HepG2 (cell line): ENCODE results near the gene FECH. TPM values are rescaled to one million over a fixed set of nuclear protein-coding genes. Genes with fewer than 3 reads are reported as not detected.

Experiments
- ARNTL ChIP-seq: sonication (generic); formaldehyde crosslinking; IDR thresholded peaks from 2 replicates; pipeline ENCODE4 v1.4.0; 2020; ENCODE audit warnings: mild to moderate bottlenecking, missing genetic modification reagents
- ATF7-NPFF ChIP-seq: sonication (generic); formaldehyde crosslinking; IDR thresholded peaks from 2 replicates; pipeline ENCODE4 v1.8.1; 2023; ENCODE audit warnings: mild to moderate bottlenecking, low read depth, missing genetic modification reagents, moderate library complexity
- CENPX ChIP-seq: sonication (generic); formaldehyde crosslinking; IDR thresholded peaks from 2 replicates; pipeline ENCODE4 v1.9.0; 2021; ENCODE audit warnings: mild to moderate bottlenecking, missing genetic modification reagents, moderate library complexity
- RBFOX2 ChIP-seq: fragments of 200-400 bp; formaldehyde crosslinking; IDR thresholded peaks from 2 replicates; pipeline ENCODE4 v1.6.1; 2017; ENCODE audit warnings: low read depth, mild to moderate bottlenecking, low read length
- TRIM24 ChIP-seq: sonication (generic); formaldehyde crosslinking; IDR thresholded peaks from 2 replicates; pipeline ENCODE4 v1.8.0; 2022; ENCODE audit warnings: mild to moderate bottlenecking, missing genetic modification reagents
- WIZ ChIP-seq: sonication (generic); formaldehyde crosslinking; IDR thresholded peaks from 2 replicates; pipeline ENCODE4 v1.5.1; 2020; ENCODE audit warnings: mild to moderate bottlenecking, missing genetic modification reagents
- ZNF292 ChIP-seq: sonication (generic); formaldehyde crosslinking; IDR thresholded peaks from 2 replicates; pipeline ENCODE4 v1.8.1; 2022; ENCODE audit warnings: mild to moderate bottlenecking, low read depth, missing genetic modification reagents, borderline replicate concordance
- ZNF501 ChIP-seq: sonication (generic); formaldehyde crosslinking; IDR thresholded peaks from 2 replicates; pipeline ENCODE4 v1.5.1; 2020; ENCODE audit warnings: mild to moderate bottlenecking, moderate library complexity, missing genetic modification reagents
- polyA plus RNA-seq, 8 experiments: library from polyadenylated mRNA; depleted of rRNA in 3 of 8; stranded (reverse) in 7 of 8; unstranded in 1 of 8; fragments of >200 nt; fragmentation: Illumina TruSeq in 4 of 8; extraction: Trizol in 4 of 8; gene quantifications; 2 replicates each; pipeline versions ENCODE4 v1.2.1 to v1.2.3, GENCODE V29; 2011 to 2016; ENCODE audit warnings: low read depth in 4 of 8, missing spikeins in 1 of 8, mixed read lengths in 1 of 8; ENCODE audit not compliant: insufficient read depth in 1 of 8
- total RNA-seq, 5 experiments: library from RNA; depleted of rRNA; stranded (reverse); fragments of >200 nt; fragmentation: Illumina TruSeq; extraction: Trizol; gene quantifications; 2 replicates each; pipeline ENCODE4 v1.2.3, GENCODE V29; 2016; ENCODE audit warnings: low read depth in 1 of 5
- TF ChIP-seq, protein P1 (sequence below), 2 experiments: fragments of 450-650 bp in 1 of 2; sonication (generic) in 1 of 2; formaldehyde crosslinking; IDR thresholded peaks; 2 replicates each; pipeline versions ENCODE4 v1.5.0 to v1.8.0; 2020 to 2022; ENCODE audit warnings: mild to moderate bottlenecking in 1 of 2, missing genetic modification reagents in 1 of 2
- TF ChIP-seq, protein P2 (sequence below): sonication (generic); formaldehyde crosslinking; IDR thresholded peaks from 2 replicates; pipeline ENCODE4 v1.4.0; 2020; ENCODE audit warnings: mild to moderate bottlenecking, missing genetic modification reagents
- TF ChIP-seq, protein P3 (sequence below): sonication (generic); formaldehyde crosslinking; IDR thresholded peaks from 2 replicates; pipeline ENCODE4 v1.4.0; 2020; ENCODE audit warnings: low read depth, missing genetic modification reagents
- TF ChIP-seq, protein P4 (sequence below): IDR thresholded peaks from 2 replicates; pipeline ENCODE4 v1.6.1; 2016; ENCODE audit warnings: missing biosample characterization, missing genetic modification reagents, low read depth

Gene FECH
- total and polyA plus RNA-seq, 2 of the 13 experiments (the other 11 are each of a cell fraction or from before 2014, with no cell fraction given), result 14.7 to 21.9 TPM

DNA sequence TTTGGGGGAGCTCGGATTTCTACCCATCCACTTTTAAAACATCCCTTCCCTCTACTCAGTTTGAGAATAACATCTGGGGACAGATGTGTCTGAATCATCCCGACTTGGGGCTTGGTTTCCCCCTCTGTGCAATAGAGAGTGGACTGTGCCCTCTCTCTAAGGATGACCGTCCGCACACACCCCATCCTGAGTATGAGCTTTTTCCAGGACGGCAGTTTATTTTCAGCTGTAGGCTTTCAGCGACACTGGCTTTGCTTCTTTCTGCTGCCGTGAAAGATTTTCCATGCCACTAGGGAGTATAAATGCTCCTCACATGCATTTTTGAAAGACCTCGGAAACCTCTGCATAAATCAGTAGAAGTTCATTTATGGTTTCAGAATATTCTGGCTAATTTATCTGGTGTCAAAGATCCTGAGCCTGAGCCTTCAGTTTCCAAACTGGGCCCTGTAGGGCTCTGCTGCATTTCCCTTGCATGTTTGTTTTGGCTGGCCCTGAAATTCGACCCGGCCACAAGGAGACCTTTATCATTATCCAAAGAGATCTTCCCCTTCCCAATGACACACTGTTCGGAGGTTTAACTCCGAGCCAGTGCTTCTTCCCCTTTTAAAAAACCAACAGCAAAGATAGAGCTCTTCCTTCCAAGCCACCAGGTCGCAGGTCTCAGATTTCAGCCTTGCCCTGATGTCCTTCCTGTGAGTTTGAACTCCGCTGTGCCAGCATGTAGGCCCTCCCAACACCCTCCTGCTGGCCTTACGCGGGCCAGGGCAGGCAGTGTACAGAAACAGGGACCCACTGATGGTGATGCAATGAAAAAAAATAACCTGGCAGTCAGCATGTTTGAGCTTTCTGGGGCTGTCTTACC, 53.3 kb downstream of the FECH start (continued):
- TF ChIP-seq, protein P1, sequence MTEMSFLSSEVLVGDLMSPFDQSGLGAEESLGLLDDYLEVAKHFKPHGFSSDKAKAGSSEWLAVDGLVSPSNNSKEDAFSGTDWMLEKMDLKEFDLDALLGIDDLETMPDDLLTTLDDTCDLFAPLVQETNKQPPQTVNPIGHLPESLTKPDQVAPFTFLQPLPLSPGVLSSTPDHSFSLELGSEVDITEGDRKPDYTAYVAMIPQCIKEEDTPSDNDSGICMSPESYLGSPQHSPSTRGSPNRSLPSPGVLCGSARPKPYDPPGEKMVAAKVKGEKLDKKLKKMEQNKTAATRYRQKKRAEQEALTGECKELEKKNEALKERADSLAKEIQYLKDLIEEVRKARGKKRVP (CRISPR knock-in tag; IDR thresholded peaks at IDR 0.05), result peak in 1 of 2 experiments; percentile 55; a peak in 2 of 4 replicates
- TF ChIP-seq CENPX (no peak), ZNF501 (CRISPR knock-in tag) (no peak), ZNF292 (CRISPR knock-in tag) (peak; percentile 34; the same call in 1 of the 2 replicates), ATF7-NPFF (CRISPR knock-in tag) (no peak), ARNTL (no peak), RBFOX2 (no peak), TRIM24 (CRISPR knock-in tag) (no peak), WIZ (CRISPR knock-in tag) (no peak)
- TF ChIP-seq, protein P2, sequence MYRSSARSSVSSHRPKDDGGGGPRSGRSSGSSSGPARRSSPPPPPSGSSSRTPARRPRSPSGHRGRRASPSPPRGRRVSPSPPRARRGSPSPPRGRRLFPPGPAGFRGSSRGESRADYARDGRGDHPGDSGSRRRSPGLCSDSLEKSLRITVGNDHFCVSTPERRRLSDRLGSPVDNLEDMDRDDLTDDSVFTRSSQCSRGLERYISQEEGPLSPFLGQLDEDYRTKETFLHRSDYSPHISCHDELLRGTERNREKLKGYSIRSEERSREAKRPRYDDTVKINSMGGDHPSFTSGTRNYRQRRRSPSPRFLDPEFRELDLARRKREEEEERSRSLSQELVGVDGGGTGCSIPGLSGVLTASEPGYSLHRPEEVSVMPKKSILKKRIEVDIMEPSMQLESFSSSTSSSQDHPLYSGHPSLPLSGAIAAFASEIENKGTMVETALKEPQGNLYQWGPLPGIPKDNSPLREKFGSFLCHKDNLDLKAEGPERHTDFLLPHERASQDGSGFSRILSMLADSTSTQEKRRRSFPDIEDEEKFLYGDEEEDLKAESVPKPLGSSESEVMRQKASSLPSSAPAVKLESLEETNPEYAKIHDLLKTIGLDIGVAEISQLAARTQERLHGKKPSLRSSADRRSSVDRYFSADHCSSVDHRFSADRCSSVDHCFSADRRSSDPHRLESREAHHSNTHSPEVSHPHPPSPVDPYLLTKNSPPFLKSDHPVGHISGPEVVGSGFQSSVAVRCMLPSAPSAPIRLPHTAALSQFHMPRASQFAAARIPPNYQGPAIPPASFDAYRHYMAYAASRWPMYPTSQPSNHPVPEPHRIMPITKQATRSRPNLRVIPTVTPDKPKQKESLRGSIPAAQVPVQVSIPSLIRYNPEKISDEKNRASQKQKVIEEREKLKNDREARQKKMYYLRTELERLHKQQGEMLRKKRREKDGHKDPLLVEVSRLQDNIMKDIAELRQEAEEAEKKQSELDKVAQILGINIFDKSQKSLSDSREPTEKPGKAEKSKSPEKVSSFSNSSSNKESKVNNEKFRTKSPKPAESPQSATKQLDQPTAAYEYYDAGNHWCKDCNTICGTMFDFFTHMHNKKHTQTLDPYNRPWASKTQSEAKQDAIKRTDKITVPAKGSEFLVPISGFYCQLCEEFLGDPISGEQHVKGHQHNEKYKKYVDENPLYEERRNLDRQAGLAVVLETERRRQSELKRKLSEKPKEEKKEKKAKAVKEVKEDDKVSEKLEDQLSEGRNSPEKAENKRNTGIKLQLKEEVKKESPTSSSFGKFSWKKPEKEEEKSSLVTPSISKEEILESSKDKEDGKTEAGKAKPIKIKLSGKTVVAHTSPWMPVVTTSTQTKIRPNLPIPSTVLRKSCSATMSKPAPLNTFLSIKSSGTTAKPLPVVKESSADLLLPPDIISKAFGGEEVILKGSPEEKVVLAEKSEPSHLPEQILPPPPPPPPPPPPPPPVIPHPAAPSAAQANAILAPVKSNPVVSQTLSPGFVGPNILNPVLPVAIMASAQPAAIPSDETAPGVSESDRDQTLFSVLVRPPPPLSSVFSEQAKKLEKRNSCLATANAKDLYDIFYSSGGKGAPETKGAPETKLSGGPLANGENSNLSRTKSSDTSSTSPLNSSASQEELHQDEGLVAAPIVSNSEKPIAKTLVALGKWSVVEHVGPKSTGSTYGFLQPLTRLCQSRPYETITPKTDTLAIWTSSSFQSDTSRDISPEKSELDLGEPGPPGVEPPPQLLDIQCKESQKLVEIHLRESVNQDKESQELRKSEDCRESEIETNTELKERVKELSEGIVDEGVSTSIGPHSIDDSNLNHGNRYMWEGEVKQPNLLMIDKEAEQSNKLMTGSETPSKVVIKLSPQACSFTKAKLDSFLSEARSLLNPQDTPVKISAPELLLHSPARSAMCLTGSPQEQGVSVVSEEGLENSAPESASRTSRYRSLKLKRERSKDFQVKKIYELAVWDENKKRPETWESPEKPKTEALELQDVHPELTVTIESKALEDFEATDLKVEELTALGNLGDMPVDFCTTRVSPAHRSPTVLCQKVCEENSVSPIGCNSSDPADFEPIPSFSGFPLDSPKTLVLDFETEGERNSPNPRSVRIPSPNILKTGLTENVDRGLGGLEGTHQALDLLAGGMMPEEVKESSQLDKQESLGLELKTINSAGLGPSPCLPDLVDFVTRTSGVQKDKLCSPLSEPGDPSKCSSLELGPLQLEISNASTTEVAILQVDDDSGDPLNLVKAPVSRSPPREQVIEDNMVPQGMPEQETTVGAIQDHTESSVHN (CRISPR knock-in tag), result 0 out of 2 replicates have a peak, but pooled peaks have one; percentile 54
- TF ChIP-seq, protein P3, sequence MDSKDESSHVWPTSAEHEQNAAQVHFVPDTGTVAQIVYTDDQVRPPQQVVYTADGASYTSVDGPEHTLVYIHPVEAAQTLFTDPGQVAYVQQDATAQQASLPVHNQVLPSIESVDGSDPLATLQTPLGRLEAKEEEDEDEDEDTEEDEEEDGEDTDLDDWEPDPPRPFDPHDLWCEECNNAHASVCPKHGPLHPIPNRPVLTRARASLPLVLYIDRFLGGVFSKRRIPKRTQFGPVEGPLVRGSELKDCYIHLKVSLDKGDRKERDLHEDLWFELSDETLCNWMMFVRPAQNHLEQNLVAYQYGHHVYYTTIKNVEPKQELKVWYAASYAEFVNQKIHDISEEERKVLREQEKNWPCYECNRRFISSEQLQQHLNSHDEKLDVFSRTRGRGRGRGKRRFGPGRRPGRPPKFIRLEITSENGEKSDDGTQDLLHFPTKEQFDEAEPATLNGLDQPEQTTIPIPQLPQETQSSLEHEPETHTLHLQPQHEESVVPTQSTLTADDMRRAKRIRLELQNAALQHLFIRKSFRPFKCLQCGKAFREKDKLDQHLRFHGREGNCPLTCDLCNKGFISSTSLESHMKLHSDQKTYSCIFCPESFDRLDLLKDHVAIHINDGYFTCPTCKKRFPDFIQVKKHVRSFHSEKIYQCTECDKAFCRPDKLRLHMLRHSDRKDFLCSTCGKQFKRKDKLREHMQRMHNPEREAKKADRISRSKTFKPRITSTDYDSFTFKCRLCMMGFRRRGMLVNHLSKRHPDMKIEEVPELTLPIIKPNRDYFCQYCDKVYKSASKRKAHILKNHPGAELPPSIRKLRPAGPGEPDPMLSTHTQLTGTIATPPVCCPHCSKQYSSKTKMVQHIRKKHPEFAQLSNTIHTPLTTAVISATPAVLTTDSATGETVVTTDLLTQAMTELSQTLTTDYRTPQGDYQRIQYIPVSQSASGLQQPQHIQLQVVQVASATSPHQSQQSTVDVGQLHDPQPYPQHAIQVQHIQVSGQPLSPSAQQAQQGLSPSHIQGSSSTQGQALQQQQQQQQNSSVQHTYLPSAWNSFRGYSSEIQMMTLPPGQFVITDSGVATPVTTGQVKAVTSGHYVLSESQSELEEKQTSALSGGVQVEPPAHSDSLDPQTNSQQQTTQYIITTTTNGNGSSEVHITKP (CRISPR knock-in tag), result no peak
- TF ChIP-seq, protein P4, sequence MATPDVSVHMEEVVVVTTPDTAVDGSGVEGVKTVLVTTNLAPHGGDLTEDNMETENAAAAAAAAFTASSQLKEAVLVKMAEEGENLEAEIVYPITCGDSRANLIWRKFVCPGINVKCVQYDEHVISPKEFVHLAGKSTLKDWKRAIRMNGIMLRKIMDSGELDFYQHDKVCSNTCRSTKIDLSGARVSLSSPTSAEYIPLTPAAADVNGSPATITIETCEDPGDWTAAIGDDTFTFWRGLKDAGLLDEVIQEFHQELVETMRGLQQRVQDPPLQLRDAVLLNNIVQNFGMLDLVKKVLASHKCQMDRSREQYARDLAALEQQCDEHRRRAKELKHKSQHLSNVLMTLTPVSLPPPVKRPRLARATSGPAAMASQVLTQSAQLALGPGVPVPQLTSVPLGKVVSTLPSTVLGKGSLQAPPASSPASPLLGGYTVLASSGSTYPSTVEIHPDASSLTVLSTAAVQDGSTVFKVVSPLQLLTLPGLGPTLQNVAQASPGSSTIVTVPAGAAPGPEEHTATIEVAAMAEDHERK, result no peak
